Activated CD4-positive, alpha-beta T cell treated with anti-CD3 and anti-CD28 coated beads for 48 hours (primary cell): ENCODE results near the gene ARL15.
A peak's percentile ranks its signal among the peaks of the same experiment; 100 is the strongest.

Source experiments
- DNase-seq: peaks from one replicate; pipeline ENCODE4 v3.0.0-alpha.2; 2020

ARL15 gene

DNA sequence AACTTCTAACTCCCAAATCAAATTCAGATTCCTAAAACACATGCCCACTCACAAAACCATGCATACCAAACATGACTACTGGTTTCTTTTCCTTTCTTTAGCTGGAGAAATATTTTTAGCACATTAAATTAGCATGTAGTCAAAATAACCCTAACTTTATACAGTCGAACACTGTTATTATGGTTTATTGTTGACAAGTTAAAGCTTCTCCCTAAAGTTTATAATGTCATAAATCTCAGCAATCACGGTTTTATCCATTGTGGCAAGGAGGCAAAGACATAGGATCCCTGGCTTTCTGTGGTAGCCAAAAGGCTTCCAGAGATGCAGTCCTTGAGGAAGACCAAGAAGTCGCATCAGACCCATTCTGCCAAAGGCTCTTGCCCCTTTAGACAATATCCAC, 27.5 kb downstream of the ARL15 start:
- no peak for DNase-seq

DNA sequence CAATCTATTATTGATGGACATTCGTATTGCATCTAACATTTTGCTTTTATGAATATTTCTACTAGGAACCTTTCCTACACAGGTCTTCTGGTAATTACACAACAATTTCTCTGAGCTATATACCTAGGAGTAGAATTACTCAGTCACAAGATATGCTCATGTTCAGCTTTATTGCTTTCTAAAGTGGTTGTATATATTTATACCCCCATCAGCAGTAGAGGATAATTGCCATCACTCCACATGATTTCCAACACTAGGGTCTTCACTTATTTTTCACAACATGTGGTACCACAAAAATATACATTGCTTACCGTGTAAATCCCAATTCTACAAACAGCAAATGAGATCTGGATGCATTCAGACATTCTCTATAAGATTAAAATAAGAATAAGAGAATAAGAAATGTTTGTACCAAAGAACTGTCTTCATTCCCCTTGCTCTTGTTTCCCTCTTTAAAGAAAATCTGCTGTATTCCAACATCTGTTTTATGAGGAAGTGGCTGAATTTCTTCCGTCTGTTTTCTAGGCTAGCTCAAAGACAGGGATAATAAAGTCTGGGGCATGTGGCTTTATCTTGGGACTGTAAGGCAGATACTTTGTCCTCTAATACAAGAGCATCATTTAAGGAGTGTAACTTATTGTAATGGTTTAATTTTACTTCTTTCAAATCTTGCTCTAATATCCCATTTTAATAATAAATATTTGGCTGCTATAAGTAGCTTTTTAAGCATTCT, 28.2 kb downstream of the ARL15 start:
- no peak for DNase-seq

DNA sequence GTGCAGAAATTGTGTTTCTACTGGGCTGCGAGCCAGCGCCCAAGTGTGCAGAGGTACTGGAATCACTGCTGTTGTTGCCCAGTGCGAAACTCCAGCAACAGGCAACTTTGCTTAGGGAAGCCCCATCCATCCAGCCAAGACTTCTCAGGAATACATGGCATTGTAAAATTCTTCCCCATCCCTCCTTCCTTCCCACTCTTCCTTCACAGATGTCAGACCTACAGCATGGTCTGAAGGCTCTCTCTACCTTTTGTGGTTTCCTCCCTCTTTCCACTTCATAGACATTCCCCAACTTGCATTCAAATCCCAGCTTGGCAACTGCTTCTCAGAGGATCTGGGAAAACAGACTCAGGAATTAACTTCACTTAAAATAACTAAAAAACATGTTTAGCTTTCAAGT, 30.4 kb downstream of the ARL15 start:
- no peak for DNase-seq

DNA sequence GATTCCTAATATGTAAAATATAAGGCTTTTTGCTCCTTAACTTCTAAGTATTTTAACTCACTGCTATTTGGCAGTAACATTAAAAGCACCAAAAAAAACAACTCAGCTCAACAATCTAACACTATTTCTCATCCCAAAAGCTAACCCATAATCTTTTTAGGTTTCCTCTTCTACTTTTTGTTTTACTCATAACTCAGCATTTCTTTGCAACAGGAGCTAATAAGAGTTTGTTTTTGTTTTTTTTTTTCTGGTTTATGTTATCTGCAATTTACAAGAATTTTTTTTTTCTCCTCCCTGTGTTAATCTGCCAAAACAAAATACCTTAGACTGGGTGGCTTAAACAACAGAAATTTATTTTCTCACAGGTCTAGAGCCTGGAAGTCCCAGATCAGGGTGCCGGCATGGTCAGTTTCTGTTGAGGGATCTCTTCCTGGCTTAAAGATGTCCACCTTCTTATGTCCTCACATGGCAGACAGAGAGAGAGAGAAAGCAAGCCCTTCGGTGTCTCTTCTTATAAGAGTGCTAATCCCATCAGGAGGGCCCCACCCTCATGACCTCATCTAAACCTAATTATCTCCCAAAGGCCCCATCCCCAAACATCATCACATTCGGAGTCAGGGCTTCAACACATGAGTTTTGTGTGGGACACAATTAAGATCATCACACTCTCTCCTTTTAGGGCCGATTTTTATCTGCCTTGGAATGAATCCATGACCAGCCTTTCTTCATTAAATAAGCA, 31.2 kb downstream of the ARL15 start:
- DNase-seq, result no peak

DNA sequence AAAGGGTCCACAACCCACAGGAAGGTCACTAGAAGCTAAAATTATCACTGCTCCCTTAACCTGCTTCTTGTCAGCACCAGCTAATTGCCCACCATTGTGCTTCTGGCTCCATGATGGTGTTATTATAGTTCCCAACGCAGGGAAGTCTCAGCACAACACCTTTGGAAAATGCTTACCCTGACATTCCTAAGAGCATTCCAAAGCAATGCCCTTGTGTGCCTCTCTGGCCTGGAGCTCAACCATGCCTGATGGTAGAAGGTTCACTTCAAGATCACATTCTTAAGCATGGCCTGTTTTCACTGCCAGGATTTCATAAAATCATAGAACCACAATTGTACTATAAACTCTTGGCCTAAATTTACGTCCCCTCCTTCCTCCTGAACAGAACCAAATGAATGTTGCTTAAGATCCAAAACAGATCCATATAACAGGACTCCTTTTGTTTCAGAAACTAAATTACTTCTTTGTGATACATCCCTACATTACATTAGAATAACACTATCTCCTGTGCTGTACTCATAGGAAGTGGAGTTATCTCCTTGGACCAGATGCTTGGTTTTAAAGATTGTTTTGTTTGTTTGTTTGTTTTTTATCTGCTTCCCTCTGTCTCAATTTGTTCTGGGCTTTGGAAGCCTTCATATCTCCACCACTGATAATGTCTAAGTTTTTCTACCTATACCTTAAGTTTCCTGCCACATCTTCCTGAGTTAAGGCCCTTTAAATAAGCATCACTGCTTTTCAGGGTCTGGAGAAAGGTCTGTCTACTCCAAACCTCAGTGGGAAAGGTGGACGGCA, 32.1 kb downstream of the ARL15 start:
- no peak for DNase-seq

DNA sequence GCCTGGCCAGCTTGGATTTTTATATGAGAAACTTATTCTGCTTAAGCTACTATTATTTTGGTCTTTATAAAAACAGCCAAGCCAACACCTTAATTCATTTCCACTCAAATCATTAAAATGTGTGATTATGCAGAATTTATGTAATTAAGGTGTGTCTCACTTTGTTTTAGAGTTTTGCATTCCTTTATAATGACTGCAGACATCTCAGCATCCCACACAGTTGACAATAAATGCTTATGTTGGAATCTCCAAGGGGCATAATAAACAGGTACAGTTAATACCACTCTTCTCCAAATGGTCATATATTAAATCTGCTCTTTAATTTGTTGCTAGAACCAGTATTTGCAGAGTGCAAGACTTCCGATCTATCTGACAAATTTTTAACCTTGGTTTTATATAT, 34.3 kb downstream of the ARL15 start:
- no peak for DNase-seq

DNA sequence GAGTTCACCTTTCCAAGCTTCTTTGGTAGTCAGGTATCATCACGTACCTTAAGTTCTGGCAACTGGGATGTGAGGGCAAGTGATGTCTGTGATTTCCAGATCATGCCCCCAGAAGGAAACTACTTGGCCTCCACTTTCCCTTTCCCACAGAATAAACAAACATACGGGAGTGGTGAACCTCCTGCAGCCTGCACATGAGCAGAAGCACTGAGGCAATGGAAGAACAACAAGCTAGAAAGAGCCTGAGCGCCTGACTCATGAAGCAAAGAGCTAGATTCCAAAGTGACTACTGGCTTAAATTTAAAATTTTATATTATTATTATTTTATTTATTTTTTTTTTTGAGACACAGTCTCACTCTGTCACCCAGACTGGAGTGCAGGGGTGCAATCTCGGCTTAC, 35.0 kb downstream of the ARL15 start:
- no peak for DNase-seq

DNA sequence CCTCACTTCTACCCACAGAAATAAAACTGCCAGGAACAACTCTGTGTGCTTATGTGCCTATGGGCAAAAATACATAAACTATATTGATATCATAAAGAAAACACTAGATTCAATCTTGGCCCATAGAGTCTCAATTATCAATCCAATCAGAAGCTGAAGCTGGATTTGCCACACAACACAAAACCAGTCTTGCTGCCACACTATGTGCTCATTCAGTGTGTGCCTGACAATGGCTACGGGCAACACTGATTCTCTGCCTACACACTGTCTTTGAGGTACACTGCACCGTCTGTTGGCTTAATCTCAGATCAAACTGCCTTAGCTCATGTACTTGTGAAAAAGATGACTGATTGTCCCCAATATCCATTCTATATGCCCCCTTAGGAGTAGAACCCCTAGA, 35.4 kb downstream of the ARL15 start:
- DNase-seq, result no peak

DNA sequence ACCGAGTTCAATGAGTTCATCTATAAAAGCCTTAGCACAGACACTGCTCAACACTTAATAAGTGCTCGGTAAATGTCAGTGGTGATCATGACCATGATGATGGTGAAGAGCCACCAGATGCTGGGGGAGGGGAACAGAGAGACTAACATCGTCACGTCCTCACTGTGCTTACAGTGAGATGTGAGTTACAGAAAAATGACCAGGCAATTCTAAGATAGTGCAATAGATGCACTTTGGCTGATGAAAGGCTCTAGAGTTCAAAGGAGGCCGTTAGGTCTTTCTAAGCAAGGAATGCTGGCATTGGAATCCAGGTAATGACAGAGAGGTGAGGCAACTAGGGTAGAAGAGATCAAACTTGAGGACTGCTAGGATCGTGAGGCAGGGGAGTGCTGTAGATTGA, 36.7 kb downstream of the ARL15 start:
- no peak for DNase-seq

DNA sequence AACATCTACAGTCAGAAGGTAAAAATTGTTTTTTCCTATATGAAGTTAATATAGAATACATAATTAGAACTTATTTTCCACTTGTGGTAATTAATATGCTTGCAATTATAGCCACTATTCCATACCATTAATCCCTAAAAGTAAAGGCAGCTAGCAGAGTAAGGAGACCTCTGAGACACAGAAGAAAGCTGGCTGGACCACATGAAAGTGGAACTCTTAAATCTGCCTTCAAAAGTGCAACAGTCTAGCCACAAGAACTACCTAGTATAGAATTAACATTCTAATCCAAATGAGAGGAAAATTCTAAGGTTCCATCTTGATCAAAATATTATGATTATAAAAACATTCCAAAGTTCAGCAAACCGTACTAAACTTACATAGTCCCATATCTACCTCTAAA, 37.6 kb downstream of the ARL15 start:
- no peak for DNase-seq

DNA sequence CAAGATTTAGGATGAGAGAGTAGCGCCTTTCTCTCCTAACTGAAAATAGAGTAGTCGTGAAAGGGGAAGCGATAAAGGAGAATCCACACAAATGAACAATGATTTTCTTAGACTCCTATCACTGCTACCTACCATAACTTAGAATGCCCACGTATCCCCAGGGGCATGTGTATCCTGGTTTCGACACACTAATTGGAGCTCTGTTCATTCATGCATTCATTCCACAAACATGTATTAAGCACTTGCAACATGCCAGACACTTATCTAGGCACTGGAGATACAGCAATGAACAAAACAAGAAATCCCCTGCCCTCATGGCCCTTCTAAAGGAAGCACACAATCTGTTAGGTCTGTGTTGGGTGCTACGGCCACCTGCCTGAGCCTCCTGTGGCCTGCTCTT, 40.0 kb downstream of the ARL15 start:
- DNase-seq, result no peak

DNA sequence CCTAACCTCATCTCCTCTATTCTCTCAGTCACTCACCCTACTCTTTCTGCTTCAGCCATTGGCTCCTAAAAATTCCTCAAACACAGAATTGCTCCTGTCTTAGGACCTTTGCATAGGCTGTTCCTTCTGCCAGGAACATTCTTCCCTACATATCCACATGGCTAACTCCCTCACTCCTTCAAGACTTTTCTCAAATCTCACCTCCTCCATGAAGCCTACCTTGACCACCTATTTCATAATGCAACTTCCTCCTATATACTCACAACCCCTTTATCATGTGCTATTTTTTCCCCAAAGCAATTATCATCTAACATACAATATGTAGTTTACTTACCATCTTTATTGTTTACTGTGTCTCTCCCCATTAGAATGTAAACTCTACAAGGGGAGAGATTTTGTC, 45.8 kb downstream of the ARL15 start:
- DNase-seq, result no peak

DNA sequence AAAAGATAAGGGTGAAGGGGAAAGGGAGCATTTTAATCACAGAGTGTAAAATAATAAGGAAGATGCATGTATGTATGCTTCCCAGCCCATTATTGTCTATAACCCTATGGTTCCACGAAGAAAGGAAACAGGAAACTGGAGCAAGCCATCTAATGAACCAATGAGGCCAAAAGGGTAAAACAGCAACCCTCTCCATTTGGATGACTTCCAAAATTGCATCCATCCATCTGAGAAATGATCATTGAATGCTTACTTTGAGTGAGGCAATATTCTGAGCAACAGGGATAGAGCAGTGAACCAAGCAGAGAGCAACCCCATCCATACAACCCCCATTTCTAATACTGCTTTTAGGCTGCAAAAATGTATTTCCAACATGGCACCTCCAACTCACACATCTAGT, 46.9 kb downstream of the ARL15 start:
- DNase-seq, result no peak

DNA sequence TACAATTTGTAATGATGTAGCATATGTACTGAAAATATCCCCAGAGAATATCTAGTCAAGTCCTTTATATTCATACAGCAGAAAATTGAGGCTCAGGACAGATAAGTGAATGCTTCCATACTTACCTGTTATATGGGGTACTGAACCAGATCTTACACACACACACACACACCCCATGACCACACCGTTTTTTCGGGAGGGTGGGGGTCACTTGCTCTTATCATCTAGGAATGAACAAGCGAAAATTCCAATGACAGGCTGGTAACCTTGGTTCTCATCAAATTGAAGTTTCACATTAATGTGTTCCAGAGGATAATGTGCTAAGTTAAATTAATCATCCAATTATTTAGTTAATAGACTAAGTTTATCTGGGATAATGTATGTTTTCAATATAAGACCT, 48.8 kb downstream of the ARL15 start:
- no peak for DNase-seq

DNA sequence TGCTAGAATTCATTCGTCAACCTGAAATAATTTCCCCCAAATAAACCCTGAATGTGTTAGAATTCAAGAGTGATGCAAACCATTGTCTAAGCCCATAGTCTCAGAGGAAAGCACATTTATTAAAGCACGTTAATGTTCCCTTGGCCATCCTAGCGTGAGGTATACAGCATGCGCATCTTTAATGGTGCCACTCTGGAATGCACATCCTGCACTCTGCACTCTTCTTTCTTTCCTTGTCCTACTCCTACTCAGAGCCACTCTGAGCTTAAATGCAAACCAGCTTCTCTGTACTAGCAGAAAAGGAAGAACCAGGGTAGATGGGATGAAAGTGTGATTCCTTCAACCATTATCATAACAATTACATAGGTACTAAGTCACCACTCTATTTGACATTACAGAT, 50.4 kb downstream of the ARL15 start:
- DNase-seq, result no peak

DNA sequence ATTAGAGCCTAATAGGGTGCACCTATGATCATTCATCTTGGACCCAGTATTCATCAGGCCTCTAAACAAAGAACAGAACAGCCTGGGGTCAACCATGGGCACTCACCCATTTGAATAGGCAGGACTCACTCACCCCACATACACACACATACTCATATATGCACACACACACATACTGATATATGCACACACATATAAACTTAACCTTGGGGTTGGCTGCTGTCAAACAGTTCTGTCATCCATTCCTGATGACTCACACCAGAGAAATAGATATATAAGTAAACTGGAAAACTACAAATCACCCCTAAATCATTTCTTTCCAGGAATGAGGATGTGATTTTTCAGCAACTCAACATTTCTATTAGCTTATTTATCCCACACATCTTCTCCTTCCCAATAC, 51.3 kb downstream of the ARL15 start:
- DNase-seq, result no peak

DNA sequence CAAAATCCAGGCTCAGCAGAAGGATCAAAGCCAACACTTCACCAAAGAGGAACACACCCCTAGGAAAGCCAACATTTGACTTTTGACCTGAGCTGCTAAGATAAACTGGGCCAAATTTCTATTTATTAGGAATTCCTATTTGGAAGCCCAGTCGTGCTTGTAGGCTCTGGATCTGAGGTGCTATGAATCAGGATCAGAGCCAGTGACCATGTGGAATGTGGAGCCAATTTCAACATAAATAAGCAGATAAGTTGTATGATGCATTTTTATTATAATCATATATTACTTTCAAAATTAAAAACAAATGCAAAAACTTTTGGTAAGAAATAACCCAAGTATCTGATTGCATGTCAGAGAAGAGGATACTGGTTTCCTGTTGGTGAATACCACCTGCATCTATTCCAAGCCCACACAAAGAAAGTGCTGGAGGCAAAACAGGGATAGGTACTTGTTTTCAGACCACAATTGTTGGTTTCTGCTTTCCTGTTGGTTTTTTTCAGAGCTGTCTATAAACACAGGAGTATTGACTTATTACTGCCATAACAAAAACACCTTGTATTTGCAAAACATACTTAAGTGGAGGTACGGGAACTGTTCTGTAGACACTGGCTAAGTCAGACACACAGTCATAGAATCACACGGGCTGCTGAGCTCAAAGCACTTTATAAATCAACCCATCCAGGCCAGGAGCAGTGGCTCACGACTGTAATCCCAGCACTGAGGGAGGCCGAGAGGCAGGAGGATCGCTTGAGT, 52.8 kb downstream of the ARL15 start:
- no peak for DNase-seq

DNA sequence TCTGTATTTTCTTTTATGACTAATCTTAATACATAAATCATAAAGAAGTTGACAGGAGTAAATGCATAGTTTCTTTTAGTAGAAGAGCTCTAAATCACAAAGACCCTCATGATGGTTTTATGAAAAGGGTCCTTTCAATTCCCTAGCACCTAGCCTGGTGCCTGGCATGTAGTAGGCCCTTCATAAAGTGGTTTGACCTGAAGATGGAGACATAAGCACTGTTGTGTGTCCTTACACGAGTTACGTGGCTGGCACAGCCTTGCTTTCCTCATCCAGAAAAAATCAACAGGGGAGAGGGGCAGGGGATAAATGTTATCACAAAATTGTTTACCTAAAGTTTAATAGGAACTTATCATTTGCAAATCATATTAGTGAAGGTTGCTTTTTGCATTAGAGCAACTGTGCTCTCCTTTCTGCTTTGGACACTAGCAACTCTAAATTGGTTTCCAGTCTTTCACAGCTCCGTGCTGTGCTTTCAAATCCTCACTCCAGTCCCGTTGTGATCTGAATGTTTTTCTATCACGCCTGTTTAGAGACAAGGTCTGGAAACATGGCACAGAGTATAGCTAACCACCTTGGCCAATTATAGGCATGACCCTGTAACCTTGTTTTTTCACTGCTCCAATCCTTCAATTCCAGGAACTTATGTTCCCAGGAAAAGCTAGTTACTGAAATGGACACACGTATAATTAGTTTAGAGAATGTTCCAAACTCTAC, 55.7 kb downstream of the ARL15 start:
- DNase-seq, result no peak

DNA sequence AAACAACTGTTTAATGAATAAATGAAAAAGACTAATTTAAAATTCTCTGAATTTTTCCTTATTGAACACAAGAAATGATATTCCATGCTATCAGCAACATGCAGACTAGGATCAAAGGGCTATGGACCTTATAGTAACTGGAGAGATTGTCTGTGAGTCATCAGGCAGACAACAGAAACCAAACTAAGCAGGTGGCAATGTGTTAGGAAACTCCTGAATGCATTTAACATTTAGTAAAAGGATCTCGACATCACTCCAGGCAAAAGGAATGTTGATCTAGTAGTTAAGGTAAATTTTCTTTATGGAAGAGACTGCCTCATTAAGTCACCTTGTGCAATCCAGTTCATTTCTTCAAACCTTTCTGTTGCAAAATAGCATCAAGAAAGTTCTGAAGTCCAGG, 58.4 kb downstream of the ARL15 start:
- DNase-seq, result no peak

DNA sequence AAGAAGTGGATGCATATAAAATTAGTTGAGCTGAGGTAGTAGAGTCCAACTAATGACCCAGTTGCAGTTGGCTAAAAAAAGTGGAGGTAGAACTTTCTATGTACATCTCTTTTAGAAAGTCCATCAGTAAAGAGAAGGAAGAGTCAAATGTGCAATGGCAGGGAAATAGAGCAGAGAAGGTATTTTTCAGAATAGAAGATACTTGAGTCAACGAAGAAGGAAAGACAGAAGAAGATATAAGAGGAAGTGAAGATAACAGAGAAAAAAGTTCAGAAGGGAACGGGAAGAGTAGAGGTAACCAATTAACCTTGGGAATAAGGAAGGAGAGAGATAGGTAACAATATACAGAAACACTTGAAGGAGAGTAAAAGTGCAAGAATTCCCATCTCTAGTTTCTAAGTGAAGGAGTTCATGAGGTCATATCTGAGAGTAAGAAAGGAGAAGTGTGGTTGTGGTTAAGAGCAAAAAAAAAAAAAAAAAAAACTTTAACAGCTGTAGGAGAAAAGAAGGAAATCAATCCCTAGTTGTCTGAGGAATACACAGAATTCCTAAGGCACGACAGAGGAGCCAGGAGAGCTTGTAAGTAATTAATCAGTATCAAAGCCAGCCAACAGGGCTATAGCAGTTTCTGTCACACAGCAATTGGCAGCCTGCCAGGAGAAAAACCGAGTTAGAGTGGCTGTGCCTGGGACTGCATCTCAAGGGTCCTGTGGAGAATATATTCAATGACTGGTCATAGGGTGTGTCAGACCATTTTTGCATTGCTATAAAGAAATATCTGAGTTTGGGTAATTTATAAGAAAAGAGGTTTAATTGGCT, 61.0 kb downstream of the ARL15 start:
- DNase-seq, result peak; percentile 43

DNA sequence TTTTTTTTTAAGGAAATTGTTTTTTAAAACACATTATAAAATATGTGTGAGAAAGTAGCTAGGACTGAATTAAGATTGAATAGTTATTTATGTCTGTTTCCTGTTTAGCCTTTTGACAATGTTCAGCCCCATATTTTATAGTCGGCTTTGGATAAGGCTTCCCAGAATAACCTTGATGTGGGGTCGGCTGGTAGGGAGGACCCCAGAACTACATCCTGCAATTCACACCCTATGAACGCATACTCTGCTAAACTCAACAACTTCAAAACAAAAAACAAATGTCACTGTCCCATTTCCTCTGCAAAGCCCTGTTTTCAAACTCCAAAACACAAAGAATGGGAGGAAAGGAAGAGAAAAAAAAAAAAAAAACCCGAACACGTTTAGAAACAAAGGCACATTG, 63.1 kb downstream of the ARL15 start:
- DNase-seq, result no peak
